K562 (cell line): Measurements from ENCODE around the gene ISG20. TPM values are rescaled to one million over a fixed set of nuclear protein-coding genes. Genes with fewer than 3 reads are reported as not detected.

ENCODE experiments used
- CEBPG ChIP-seq, 3 experiments: fragments of 200-800 bp in 1 of 3; sonication (Bioruptor generic) in 1 of 3; sonication (generic) in 1 of 3; formaldehyde crosslinking in 1 of 3; IDR thresholded peaks in 2 of 3; conservative IDR thresholded peaks in 1 of 3; 2 replicates each; pipeline versions ENCODE4 v1.6.1 to v1.8.0; 2016 to 2022; ENCODE audit warnings: missing compliant biosample characterization in 2 of 3, missing genetic modification characterization in 2 of 3, mild to moderate bottlenecking in 1 of 3, missing genetic modification reagents in 1 of 3
- EGR1 ChIP-seq: fragments of 450-650 bp; conservative IDR thresholded peaks from 2 replicates; pipeline ENCODE4 v1.6.1; 2017; ENCODE audit warnings: mild to moderate bottlenecking
- HIVEP1 ChIP-seq: fragments of 250-450 bp; sonication (Bioruptor Pico); IDR thresholded peaks from 2 replicates; pipeline ENCODE4 v1.4.0; 2020; ENCODE audit warnings: mild to moderate bottlenecking
- POLR2AphosphoS5 ChIP-seq: IDR thresholded peaks from 2 replicates; pipeline ENCODE4 v1.6.1; 2011; ENCODE audit warnings: mild to moderate bottlenecking, low read depth, low read length, moderate library complexity; ENCODE audit not compliant: control insufficient read depth, insufficient read depth
- RBM17 ChIP-seq: fragments of 200-400 bp; formaldehyde crosslinking; IDR thresholded peaks from 2 replicates; pipeline ENCODE4 v1.6.1; 2017; ENCODE audit warnings: low read depth, mild to moderate bottlenecking, low read length, borderline replicate concordance
- SAFB2 ChIP-seq: fragments of 200-400 bp; formaldehyde crosslinking; IDR thresholded peaks from 2 replicates; pipeline ENCODE4 v1.6.1; 2018; ENCODE audit warnings: borderline replicate concordance, low read length, low read depth, moderate library complexity; ENCODE audit not compliant: severe bottlenecking
- SLC30A9 ChIP-seq: fragments of 250-450 bp; sonication (Bioruptor Pico); IDR thresholded peaks from 2 replicates; pipeline ENCODE4 v1.8.0; 2022; ENCODE audit warnings: mild to moderate bottlenecking, moderate library complexity
- ZNF133 ChIP-seq: fragments of 250-450 bp; sonication (Bioruptor Pico); IDR thresholded peaks from 2 replicates; pipeline ENCODE4 v1.4.0; 2020; ENCODE audit warnings: mild to moderate bottlenecking
- polyA plus RNA-seq, 8 experiments: library from polyadenylated mRNA; depleted of rRNA in 4 of 8; stranded (reverse) in 5 of 8; unstranded in 3 of 8; fragments of >200 nt; fragmentation: Nextera tagmentation in 2 of 8; fragmentation: Illumina TruSeq in 1 of 8; extraction: Ambion mirVana in 2 of 8; extraction: Trizol in 1 of 8; gene quantifications; 2 replicates each; pipeline versions ENCODE4 v1.2.1 to v1.2.3, GENCODE V29; 2011 to 2014; ENCODE audit warnings: inconsistent platforms in 1 of 8, missing spikeins in 1 of 8
- total RNA-seq, 7 experiments: library from RNA; depleted of rRNA in 6 of 7; stranded (reverse); fragments of >200 nt in 6 of 7; fragmentation: Illumina TruSeq in 2 of 7; extraction: Trizol in 2 of 7; gene quantifications; 2 replicates each; pipeline versions ENCODE4 v1.2.1 to v1.2.3, GENCODE V29; 2011 to 2021; ENCODE audit warnings: low replicate concordance in 1 of 7
- TF ChIP-seq, protein P1 (sequence below): sonication (generic); formaldehyde crosslinking; IDR thresholded peaks from 2 replicates; pipeline ENCODE4 v1.4.0; 2020; ENCODE audit warnings: mild to moderate bottlenecking, missing genetic modification reagents
- TF ChIP-seq, protein P2 (sequence below): fragments of 250-450 bp; sonication (Bioruptor Pico); IDR thresholded peaks from 2 replicates; pipeline ENCODE4 v1.4.0; 2020; ENCODE audit warnings: mild to moderate bottlenecking, moderate library complexity
- TF ChIP-seq, protein P3 (sequence below): fragments of 250-450 bp; sonication (Bioruptor Pico); IDR thresholded peaks from 2 replicates; pipeline ENCODE4 v1.9.0; 2021; ENCODE audit warnings: mild to moderate bottlenecking

ISG20 gene
- total and polyA plus RNA-seq, 9 of the 15 experiments (the other 6 are each of a cell fraction or from before 2014, with no cell fraction given): 0.06 to 2.1 (median 1.00) TPM

DNA sequence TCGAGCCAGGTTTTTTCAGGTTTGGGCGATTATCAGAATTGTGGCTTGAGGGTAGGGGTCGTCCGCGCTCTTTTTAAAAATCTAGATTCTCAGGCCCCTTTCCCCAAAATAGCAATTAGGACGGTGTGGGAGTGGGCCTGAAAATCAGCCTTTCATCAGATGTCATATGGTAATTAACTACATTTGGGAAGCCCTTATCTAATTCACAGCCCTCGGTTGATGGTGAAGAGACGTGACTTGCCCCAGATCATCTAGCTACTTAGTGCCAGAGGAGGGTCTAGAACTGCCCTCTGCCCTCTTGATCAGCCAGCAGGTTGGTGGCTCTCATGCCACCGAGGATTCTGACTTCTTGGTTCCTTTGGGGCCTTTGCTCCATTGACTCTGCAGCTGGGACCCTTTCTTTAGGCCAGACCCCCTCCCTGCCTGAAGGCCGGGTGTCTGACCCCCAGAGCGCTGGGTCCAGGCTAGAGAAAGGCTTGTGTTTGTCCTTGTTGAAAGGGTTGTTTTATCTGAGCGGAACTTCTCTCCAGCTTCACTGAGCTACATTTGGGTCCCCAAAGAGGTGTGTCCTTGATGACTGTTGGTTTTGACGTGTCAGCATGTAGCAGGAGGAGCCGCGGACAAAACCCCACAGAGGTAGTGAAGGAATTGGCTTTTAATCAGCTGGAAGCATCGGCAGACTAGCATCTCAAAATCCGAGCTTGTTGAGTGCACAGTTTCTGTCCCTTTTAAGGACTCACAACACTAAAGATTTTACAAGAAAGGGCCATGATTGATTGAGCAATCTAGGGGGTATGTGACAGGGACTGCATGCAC is 16.8 kb upstream of the ISG20 start (continued):
- no peak for TF ChIP-seq EGR1
- TF ChIP-seq SLC30A9 (CRISPR knock-in tag): no peak
- no peak for TF ChIP-seq ZNF133 (CRISPR knock-in tag)
- peak; percentile 64; the same call in 1 of the 2 replicates for TF ChIP-seq CEBPG (CRISPR knock-in tag; IDR thresholded peaks at IDR 0.05)
- peak; percentile 55 to 85; a peak in 3 of 4 replicates for TF ChIP-seq CEBPG (tag; conservative IDR thresholded peaks at IDR 0.05 in 1 of 2, IDR thresholded peaks at IDR 0.05 in 1 of 2)
- no peak for TF ChIP-seq RBM17
- TF ChIP-seq POLR2AphosphoS5: no peak
- TF ChIP-seq, protein P1, sequence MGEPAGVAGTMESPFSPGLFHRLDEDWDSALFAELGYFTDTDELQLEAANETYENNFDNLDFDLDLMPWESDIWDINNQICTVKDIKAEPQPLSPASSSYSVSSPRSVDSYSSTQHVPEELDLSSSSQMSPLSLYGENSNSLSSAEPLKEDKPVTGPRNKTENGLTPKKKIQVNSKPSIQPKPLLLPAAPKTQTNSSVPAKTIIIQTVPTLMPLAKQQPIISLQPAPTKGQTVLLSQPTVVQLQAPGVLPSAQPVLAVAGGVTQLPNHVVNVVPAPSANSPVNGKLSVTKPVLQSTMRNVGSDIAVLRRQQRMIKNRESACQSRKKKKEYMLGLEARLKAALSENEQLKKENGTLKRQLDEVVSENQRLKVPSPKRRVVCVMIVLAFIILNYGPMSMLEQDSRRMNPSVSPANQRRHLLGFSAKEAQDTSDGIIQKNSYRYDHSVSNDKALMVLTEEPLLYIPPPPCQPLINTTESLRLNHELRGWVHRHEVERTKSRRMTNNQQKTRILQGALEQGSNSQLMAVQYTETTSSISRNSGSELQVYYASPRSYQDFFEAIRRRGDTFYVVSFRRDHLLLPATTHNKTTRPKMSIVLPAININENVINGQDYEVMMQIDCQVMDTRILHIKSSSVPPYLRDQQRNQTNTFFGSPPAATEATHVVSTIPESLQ (CRISPR knock-in tag): no peak
- TF ChIP-seq HIVEP1 (CRISPR knock-in tag): no peak
- TF ChIP-seq, protein P2, sequence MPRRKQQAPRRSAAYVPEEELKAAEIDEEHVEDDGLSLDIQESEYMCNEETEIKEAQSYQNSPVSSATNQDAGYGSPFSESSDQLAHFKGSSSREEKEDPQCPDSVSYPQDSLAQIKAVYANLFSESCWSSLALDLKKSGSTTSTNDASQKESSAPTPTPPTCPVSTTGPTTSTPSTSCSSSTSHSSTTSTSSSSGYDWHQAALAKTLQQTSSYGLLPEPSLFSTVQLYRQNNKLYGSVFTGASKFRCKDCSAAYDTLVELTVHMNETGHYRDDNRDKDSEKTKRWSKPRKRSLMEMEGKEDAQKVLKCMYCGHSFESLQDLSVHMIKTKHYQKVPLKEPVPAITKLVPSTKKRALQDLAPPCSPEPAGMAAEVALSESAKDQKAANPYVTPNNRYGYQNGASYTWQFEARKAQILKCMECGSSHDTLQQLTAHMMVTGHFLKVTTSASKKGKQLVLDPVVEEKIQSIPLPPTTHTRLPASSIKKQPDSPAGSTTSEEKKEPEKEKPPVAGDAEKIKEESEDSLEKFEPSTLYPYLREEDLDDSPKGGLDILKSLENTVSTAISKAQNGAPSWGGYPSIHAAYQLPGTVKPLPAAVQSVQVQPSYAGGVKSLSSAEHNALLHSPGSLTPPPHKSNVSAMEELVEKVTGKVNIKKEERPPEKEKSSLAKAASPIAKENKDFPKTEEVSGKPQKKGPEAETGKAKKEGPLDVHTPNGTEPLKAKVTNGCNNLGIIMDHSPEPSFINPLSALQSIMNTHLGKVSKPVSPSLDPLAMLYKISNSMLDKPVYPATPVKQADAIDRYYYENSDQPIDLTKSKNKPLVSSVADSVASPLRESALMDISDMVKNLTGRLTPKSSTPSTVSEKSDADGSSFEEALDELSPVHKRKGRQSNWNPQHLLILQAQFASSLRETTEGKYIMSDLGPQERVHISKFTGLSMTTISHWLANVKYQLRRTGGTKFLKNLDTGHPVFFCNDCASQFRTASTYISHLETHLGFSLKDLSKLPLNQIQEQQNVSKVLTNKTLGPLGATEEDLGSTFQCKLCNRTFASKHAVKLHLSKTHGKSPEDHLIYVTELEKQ (CRISPR knock-in tag): no peak
- TF ChIP-seq SAFB2: no peak
- TF ChIP-seq, protein P3, sequence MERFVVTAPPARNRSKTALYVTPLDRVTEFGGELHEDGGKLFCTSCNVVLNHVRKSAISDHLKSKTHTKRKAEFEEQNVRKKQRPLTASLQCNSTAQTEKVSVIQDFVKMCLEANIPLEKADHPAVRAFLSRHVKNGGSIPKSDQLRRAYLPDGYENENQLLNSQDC (CRISPR knock-in tag): no peak
